Type B pancreatic cell (in vitro differentiated cells): ENCODE results near the gene EIF4H. TPM values are rescaled to one million over a fixed set of nuclear protein-coding genes. Genes with fewer than 3 reads are reported as not detected.

ENCODE experiments used
- DNase-seq: peaks from one replicate; pipeline ENCODE4 v3.0.0; 2021; ENCODE audit warnings: mixed read lengths; ENCODE audit not compliant: unreplicated experiment; ENCODE audit errors: extremely low spot score
- H3K27ac Mint-ChIP-seq: 2 replicates; pipeline ENCODE4 v1.8.0; 2021; ENCODE audit warnings: mild to moderate bottlenecking, mixed read lengths
- H3K27me3 Mint-ChIP-seq: 2 replicates; pipeline ENCODE4 v1.8.0; 2021; ENCODE audit warnings: mixed read lengths
- H3K36me3 Mint-ChIP-seq: 2 replicates; pipeline ENCODE4 v1.8.0; 2021; ENCODE audit warnings: mixed read lengths
- H3K4me1 Mint-ChIP-seq: one replicate; pipeline ENCODE4 v1.8.0; 2021; ENCODE audit warnings: mixed read lengths; ENCODE audit not compliant: unreplicated experiment
- H3K4me3 Mint-ChIP-seq: 2 replicates; pipeline ENCODE4 v1.8.0; 2021; ENCODE audit warnings: mild to moderate bottlenecking, mixed read lengths
- H3K9me3 Mint-ChIP-seq: 2 replicates; pipeline ENCODE4 v1.8.0; 2021; ENCODE audit warnings: mixed read lengths
- total RNA-seq: library from RNA; stranded (reverse); gene quantifications from 2 replicates; pipeline ENCODE4 v1.2.1, GENCODE V29; 2021; ENCODE audit warnings: low replicate concordance
- TF ChIP-seq, protein P1 (sequence below): fragments of 200-600 bp; sonication (generic); conservative IDR thresholded peaks from 2 replicates; pipeline ENCODE4 v1.5.0; 2021; ENCODE audit warnings: antibody characterized with exemption, mild to moderate bottlenecking

EIF4H gene
- total RNA-seq, 1 donor from 2014 or later, result 251 TPM

DNA sequence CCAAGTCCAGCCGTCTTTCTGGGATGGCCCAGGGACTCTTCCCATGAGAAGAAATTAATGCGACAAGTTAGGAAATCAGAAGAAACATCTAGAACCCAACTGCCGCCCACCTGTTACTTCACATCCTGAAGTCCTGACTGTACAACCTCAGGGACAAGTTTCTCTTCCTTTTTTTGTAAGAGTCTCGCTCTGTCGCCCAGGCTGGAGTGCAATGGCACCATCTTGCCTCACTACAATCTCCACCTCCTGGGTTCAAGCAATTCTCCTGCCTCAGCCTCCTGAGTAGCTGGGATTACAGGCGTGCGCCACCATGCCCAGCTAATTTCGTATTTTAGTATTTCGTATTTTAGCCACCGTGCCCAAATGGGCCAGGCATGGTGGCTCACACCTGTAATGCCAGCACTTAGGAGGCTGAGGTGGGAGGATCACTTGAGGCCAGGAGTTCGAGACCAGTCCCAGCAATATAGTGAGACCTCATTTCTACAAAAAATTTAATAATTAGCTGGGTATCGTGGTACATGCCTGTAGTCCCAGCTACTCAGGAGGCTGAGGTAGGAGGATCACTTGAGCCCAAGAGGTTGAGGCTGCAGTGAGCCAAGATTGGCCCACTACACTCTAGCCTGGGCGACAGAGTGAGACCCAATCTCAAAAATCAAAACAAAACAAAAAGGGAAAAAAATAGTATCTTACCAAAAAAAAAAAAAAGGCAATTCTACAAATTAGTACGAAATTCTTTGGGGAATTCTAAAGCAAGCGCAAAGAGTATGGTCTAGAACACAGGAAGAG lies 56.5 kb downstream of the EIF4H start:
- Mint-ChIP-seq H3K4me3 (no peak overlapping the region), H3K4me1 (no peaks in the 10 kb centered on the region), H3K27ac (no peak overlapping the region), H3K27me3 (no peaks in the 10 kb centered on the region), H3K9me3 (no peaks in the 10 kb centered on the region), H3K36me3 (peaks cover 27% of the 10 kb centered on the region)
- TF ChIP-seq, protein P1, sequence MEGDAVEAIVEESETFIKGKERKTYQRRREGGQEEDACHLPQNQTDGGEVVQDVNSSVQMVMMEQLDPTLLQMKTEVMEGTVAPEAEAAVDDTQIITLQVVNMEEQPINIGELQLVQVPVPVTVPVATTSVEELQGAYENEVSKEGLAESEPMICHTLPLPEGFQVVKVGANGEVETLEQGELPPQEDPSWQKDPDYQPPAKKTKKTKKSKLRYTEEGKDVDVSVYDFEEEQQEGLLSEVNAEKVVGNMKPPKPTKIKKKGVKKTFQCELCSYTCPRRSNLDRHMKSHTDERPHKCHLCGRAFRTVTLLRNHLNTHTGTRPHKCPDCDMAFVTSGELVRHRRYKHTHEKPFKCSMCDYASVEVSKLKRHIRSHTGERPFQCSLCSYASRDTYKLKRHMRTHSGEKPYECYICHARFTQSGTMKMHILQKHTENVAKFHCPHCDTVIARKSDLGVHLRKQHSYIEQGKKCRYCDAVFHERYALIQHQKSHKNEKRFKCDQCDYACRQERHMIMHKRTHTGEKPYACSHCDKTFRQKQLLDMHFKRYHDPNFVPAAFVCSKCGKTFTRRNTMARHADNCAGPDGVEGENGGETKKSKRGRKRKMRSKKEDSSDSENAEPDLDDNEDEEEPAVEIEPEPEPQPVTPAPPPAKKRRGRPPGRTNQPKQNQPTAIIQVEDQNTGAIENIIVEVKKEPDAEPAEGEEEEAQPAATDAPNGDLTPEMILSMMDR, result no peak
- DNase-seq, result no peak

DNA sequence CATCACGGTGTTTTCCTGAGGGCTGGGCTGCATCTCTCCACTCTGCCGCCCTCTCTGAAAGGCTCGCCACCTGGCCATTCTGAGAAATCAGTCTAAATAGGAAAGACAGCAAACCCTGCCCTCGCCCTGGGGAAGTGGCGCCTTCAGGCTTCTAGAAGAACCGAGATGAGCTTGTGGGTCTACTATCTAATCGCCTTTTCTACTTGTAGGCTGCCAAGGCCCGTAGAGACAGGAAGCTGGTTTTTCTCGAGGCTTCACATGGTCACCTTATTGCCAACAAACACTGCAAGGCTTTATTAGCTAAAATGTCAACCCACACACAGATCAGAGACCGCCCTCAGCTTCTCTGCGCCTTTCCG lies 57.1 kb downstream of the EIF4H start:
- Mint-ChIP-seq H3K4me3 (no peak overlapping the region), H3K27ac (no peak overlapping the region), H3K36me3 (peaks cover 28% of the 10 kb centered on the region), H3K4me1 (no peaks in the 10 kb centered on the region), H3K9me3 (no peaks in the 10 kb centered on the region), H3K27me3 (no peaks in the 10 kb centered on the region)
- no peak for DNase-seq
- TF ChIP-seq, protein P1, result no peak

DNA sequence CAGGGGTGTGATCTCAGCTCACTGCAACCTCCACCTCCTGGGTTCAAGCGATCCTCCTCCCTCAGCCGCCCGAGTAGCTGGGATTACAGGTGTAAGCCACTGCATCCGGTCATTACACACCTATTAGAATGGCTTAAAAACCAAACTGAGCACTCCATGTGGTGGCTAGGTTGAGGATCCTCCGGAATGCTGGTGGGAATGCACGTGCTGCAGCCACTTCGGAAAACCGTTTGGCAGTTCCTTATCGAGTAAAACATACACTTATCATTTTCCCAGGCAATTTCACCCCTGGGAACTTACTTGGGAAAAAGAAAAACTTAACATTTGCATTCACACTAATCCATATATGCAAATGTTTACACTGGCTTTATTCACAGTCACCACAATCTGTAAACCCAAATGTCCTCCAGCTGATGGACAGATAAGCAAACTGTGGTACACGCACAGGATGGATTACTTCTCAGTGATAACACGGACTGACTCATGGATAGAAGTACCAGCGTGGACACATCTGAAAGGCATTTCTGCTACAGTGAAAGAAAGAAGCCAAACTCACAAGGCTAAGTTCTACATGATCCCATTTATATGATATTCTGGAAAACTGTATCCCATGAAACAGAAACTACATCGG lies 59.6 kb downstream of the EIF4H start:
- no peaks in the 10 kb centered on the region for H3K27me3 Mint-ChIP-seq
- TF ChIP-seq, protein P1, result no peak
- no peaks in the 10 kb centered on the region for H3K4me1 Mint-ChIP-seq
- no peak overlapping the region for H3K4me3 Mint-ChIP-seq
- no peak overlapping the region for H3K27ac Mint-ChIP-seq
- DNase-seq, result no peak
- no peaks in the 10 kb centered on the region for H3K9me3 Mint-ChIP-seq
- H3K36me3 Mint-ChIP-seq, result peaks cover 24% of the 10 kb centered on the region

DNA sequence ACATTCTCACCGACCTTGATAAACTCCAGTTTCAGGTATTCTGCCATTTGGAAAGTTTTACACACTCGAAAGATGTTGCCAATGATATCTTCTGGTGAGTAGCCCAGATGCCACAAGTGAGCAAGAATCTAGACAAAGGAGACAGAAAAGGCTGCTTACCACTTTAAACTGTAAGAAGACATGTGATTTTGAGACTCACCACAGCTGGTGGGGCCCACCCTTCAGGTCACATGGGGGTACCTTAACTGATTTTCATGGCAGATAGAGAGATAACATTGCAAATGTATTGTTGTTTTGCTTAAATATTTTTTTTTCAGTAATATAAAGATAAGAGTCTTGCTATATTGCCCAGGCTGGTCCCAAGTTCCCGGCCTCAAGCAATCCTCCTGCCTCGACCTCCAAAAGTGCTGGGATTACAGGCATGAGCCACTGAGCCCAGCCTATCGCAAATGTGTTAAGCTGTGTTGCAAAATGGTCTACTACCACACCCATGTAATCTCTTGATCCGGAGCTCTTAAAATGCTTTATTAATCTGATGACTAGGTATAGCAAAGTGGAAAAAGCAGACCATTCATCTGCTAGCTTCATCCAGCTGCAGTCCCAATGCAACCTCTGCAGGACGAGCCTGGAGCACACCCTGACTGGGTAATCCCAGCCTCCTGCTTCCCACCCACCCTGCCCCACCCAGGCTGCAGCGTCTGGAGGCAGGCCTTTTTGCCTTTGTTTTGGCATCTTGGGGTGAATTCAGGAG lies 61.5 kb downstream of the EIF4H start:
- Mint-ChIP-seq H3K9me3 (no peaks in the 10 kb centered on the region), H3K4me1 (no peaks in the 10 kb centered on the region), H3K27ac (no peak overlapping the region), H3K36me3 (peaks cover 23% of the 10 kb centered on the region), H3K4me3 (no peak overlapping the region), H3K27me3 (no peaks in the 10 kb centered on the region)
- TF ChIP-seq, protein P1, result no peak
- DNase-seq, result no peak

DNA sequence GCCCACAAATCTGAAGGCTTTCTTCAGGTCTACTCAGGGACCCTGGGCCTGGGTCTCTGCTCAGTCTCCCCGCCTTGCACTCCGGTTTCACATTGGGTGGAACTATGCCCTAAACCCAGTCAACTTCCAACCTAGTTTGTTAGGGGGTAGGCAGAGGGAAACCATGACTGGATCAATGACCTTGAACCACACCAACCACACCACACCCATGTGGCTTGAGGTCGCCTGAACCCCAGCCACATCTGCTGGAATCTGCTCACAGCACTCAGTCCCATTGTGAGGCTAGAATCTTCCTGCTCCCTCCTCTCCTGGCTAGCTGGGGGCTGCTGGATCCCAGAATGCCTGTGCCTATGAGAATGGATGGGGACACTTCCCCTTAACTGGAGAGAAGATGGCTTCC lies 62.1 kb downstream of the EIF4H start:
- Mint-ChIP-seq H3K9me3 (no peaks in the 10 kb centered on the region), H3K36me3 (peaks cover 23% of the 10 kb centered on the region), H3K4me3 (no peak overlapping the region), H3K4me1 (no peaks in the 10 kb centered on the region), H3K27me3 (no peaks in the 10 kb centered on the region), H3K27ac (no peak overlapping the region)
- TF ChIP-seq, protein P1, result no peak
- DNase-seq, result no peak
